ENCODE data around the gene RAB11FIP5. TPM values are rescaled to one million over a fixed set of nuclear protein-coding genes. Genes with fewer than 3 reads are reported as not detected.
"Not testable (repeated sequence)": the region's sequence is repeated elsewhere in the genome, so short reads cannot be mapped to it uniquely, and the experiment has no call there.

Gene RAB11FIP5
- total and polyA plus RNA-seq, 8 donors: 4.7 to 39.1 (median 13.4) TPM

GRCh38 chr2:73095910-73096309 is 16.8 kb downstream of the RAB11FIP5 start:
- no peak overlapping the region for H3K4me3 ChIP-seq
- no peak for DNase-seq
- intact Hi-C loops (cut with DNase I; ENCODE audit: low total_unique reads): no loop called here
- no peaks in the 10 kb centered on the region for H3K27me3 ChIP-seq
- 73 to 91% (median 83%) methylated on average over 3 of the region's 3 CpGs for WGBS, 5 donors
- TF ChIP-seq POLR2AphosphoS5 (IDR thresholded peaks at IDR 0.05): no peak
- TF ChIP-seq CTCF (IDR thresholded peaks at IDR 0.05): no peak
- no peak for TF ChIP-seq EP300 (IDR thresholded peaks at IDR 0.05)
- no peak for TF ChIP-seq POLR2A (IDR thresholded peaks at IDR 0.05)
- H3K4me1 ChIP-seq: peaks cover 12 to 36% (median 20%) of the 10 kb centered on the region in 4 donors
- H3K9me3 ChIP-seq: no peaks in the 10 kb centered on the region
- H3K36me3 ChIP-seq: no peaks in the 10 kb centered on the region
- no peak overlapping the region for H3K27ac ChIP-seq

GRCh38 chr2:73093601-73094218 is 19.0 kb downstream of the RAB11FIP5 start:
- H3K9me3 ChIP-seq; H3K36me3 ChIP-seq; H3K27ac ChIP-seq; H3K4me3 ChIP-seq; DNase-seq; intact Hi-C loops (cut with DNase I; ENCODE audit: low total_unique reads); H3K27me3 ChIP-seq: not testable (repeated sequence)
- WGBS, 5 donors: 77 to 90% (median 81%) methylated on average over 16 to 17 of the region's 17 CpGs
- peaks cover 21 to 58% (median 36%) of the 10 kb centered on the region in 4 donors for H3K4me1 ChIP-seq

- peaks cover 15 to 19% (median 19%) of the 10 kb centered on the region in 4 donors for H3K36me3 ChIP-seq
- DNase-seq: peak in 1 of 2 donors; percentile 44
- H3K27me3 ChIP-seq: no peaks in the 10 kb centered on the region
- no peak overlapping the region for H3K4me3 ChIP-seq
- peak overlapping the region in 1 of 5 donors; percentile 37 for H3K27ac ChIP-seq
- WGBS, 5 donors: 43 to 57% (median 44%) methylated on average over 6 to 7 of the region's 7 CpGs
- intact Hi-C loops (cut with DNase I; ENCODE audit: low total_unique reads): no loop called here
- H3K9me3 ChIP-seq: no peaks in the 10 kb centered on the region
- peaks cover 21 to 62% (median 41%) of the 10 kb centered on the region in 4 donors for H3K4me1 ChIP-seq
- TF ChIP-seq POLR2AphosphoS5 (IDR thresholded peaks at IDR 0.05): no peak
- no peak for TF ChIP-seq POLR2A (IDR thresholded peaks at IDR 0.05)
- TF ChIP-seq CTCF (IDR thresholded peaks at IDR 0.05): no peak
- no peak for TF ChIP-seq EP300 (IDR thresholded peaks at IDR 0.05)
These were observed 20.5 kb downstream of the RAB11FIP5 start for GRCh38 chr2:73092146-73092783.

- no peak for DNase-seq
- Histone ChIP-seq H3K36me3 (peaks cover 15 to 25% (median 24%) of the 10 kb centered on the region in 4 donors), H3K9me3 (no peaks in the 10 kb centered on the region), H3K27ac (no peak overlapping the region), H3K4me1 (peaks cover 21 to 62% (median 41%) of the 10 kb centered on the region in 4 donors), H3K4me3 (no peak overlapping the region), H3K27me3 (no peaks in the 10 kb centered on the region)
- intact Hi-C loops (cut with DNase I; ENCODE audit: low total_unique reads): no loop called here
- TF ChIP-seq POLR2A (IDR thresholded peaks at IDR 0.05) (no peak), CTCF (IDR thresholded peaks at IDR 0.05) (no peak), EP300 (IDR thresholded peaks at IDR 0.05) (no peak), POLR2AphosphoS5 (IDR thresholded peaks at IDR 0.05) (no peak)
- 86 to 94% (median 91%) methylated on average over 11 of the region's 11 CpGs for WGBS, 5 donors
These were observed 21.1 kb downstream of the RAB11FIP5 start for GRCh38 chr2:73091696-73092095.

- Histone ChIP-seq H3K4me3 (no peak overlapping the region), H3K36me3 (peaks cover 15 to 30% (median 28%) of the 10 kb centered on the region in 4 donors), H3K27ac (no peak overlapping the region), H3K9me3 (no peaks in the 10 kb centered on the region), H3K27me3 (no peaks in the 10 kb centered on the region), H3K4me1 (peaks cover 21 to 62% (median 41%) of the 10 kb centered on the region in 4 donors)
- WGBS, 5 donors: 74 to 85% (median 80%) methylated on average over 7 of the region's 7 CpGs
- intact Hi-C loops (cut with DNase I; ENCODE audit: low total_unique reads): no loop called here
- no peak for TF ChIP-seq EP300 (IDR thresholded peaks at IDR 0.05)
- TF ChIP-seq POLR2A (IDR thresholded peaks at IDR 0.05): no peak
- no peak for TF ChIP-seq POLR2AphosphoS5 (IDR thresholded peaks at IDR 0.05)
- no peak for TF ChIP-seq CTCF (IDR thresholded peaks at IDR 0.05)
- DNase-seq: peak in 1 of 2 donors; percentile 52
These were observed 21.6 kb downstream of the RAB11FIP5 start for GRCh38 chr2:73091164-73091563.

Data from stomach (tissue), 9 donors.